ENCODE data around the gene RXRB. TPM values are rescaled to one million over a fixed set of nuclear protein-coding genes. Genes with fewer than 3 reads are reported as not detected.
A peak's percentile ranks its signal among the peaks of the same experiment; 100 is the strongest.

RXRB gene
- total and polyA plus RNA-seq, 2 of the 13 experiments (the other 11 are each of a cell fraction or from before 2014, with no cell fraction given), result 26.7 to 55.7 TPM

DNA sequence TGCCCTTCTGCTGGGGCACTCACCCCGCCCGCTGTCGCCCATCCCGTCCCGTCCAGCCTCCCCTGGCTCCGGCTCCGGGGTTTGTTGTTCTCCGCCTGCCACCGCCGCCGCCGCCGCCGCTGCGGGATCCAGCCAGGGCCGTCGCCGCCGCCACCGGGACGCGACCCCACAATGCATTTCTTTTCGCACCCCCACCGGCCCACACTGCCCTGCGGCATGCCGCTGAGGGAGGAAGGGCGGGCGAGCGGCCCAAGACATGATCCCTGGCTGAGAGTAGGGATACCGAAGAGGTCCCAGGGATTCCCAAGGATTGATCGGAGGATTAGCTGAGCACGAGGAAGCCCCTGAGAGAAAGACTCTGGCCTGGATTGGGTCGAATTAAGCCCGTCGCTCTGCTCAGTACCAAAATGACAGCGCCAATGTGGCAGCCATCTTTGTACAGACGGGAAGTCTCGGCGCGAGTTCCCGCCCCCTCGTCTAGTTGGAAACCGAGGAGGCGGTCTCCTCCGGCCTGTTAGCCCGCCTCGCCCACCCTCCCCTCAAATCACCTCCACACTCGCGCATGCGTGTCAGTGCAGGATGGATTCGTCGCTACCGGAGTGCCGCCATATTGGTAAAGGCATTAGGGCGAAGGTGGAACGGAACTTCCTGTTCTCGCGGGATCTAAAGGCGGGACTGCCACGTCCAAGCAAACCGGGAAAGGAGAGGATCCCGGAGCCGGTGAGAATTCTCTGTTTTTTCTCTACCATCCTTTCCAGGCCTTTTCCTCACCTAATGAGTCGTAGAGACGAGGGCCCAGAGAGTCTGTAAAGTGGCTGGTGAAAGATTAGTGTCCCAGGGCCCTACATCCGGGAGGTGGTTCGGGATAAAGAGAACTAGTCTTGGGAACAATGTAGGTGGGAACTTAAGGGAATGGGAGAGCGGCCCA, at the start of gene RXRB, which contains the start of gene SLC39A7 (continued):
- TF ChIP-seq JUN (CRISPR knock-in tag; IDR thresholded peaks at IDR 0.05), result peak; percentile 20; the same call in 1 of the 2 replicates
- TF ChIP-seq ZC3H4 (CRISPR knock-in tag; IDR thresholded peaks at IDR 0.05; ENCODE audit: borderline replicate concordance), result peak; percentile 4; the same call in 1 of the 2 replicates
- TF ChIP-seq, protein P1, sequence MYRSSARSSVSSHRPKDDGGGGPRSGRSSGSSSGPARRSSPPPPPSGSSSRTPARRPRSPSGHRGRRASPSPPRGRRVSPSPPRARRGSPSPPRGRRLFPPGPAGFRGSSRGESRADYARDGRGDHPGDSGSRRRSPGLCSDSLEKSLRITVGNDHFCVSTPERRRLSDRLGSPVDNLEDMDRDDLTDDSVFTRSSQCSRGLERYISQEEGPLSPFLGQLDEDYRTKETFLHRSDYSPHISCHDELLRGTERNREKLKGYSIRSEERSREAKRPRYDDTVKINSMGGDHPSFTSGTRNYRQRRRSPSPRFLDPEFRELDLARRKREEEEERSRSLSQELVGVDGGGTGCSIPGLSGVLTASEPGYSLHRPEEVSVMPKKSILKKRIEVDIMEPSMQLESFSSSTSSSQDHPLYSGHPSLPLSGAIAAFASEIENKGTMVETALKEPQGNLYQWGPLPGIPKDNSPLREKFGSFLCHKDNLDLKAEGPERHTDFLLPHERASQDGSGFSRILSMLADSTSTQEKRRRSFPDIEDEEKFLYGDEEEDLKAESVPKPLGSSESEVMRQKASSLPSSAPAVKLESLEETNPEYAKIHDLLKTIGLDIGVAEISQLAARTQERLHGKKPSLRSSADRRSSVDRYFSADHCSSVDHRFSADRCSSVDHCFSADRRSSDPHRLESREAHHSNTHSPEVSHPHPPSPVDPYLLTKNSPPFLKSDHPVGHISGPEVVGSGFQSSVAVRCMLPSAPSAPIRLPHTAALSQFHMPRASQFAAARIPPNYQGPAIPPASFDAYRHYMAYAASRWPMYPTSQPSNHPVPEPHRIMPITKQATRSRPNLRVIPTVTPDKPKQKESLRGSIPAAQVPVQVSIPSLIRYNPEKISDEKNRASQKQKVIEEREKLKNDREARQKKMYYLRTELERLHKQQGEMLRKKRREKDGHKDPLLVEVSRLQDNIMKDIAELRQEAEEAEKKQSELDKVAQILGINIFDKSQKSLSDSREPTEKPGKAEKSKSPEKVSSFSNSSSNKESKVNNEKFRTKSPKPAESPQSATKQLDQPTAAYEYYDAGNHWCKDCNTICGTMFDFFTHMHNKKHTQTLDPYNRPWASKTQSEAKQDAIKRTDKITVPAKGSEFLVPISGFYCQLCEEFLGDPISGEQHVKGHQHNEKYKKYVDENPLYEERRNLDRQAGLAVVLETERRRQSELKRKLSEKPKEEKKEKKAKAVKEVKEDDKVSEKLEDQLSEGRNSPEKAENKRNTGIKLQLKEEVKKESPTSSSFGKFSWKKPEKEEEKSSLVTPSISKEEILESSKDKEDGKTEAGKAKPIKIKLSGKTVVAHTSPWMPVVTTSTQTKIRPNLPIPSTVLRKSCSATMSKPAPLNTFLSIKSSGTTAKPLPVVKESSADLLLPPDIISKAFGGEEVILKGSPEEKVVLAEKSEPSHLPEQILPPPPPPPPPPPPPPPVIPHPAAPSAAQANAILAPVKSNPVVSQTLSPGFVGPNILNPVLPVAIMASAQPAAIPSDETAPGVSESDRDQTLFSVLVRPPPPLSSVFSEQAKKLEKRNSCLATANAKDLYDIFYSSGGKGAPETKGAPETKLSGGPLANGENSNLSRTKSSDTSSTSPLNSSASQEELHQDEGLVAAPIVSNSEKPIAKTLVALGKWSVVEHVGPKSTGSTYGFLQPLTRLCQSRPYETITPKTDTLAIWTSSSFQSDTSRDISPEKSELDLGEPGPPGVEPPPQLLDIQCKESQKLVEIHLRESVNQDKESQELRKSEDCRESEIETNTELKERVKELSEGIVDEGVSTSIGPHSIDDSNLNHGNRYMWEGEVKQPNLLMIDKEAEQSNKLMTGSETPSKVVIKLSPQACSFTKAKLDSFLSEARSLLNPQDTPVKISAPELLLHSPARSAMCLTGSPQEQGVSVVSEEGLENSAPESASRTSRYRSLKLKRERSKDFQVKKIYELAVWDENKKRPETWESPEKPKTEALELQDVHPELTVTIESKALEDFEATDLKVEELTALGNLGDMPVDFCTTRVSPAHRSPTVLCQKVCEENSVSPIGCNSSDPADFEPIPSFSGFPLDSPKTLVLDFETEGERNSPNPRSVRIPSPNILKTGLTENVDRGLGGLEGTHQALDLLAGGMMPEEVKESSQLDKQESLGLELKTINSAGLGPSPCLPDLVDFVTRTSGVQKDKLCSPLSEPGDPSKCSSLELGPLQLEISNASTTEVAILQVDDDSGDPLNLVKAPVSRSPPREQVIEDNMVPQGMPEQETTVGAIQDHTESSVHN (CRISPR knock-in tag; IDR thresholded peaks at IDR 0.05), result peak; percentile 54
- TF ChIP-seq GABPB1 (CRISPR knock-in tag; IDR thresholded peaks at IDR 0.05), result peak; percentile 94
- TF ChIP-seq RARA (CRISPR knock-in tag; IDR thresholded peaks at IDR 0.05), result peak; percentile 3; the same call in 1 of the 2 replicates
- peak; percentile 98 for TF ChIP-seq RBFOX2 (IDR thresholded peaks at IDR 0.05; ENCODE audit: low read depth, low read length)
- TF ChIP-seq ZNF431 (CRISPR knock-in tag; IDR thresholded peaks at IDR 0.05; ENCODE audit: borderline replicate concordance, low read depth), result 0 out of 2 replicates have a peak, but pooled peaks have one; percentile 31
- TF ChIP-seq, protein P2, sequence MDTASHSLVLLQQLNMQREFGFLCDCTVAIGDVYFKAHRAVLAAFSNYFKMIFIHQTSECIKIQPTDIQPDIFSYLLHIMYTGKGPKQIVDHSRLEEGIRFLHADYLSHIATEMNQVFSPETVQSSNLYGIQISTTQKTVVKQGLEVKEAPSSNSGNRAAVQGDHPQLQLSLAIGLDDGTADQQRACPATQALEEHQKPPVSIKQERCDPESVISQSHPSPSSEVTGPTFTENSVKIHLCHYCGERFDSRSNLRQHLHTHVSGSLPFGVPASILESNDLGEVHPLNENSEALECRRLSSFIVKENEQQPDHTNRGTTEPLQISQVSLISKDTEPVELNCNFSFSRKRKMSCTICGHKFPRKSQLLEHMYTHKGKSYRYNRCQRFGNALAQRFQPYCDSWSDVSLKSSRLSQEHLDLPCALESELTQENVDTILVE (CRISPR knock-in tag; IDR thresholded peaks at IDR 0.05), result peak; percentile 99
- peak; percentile 80 for TF ChIP-seq SAP130 (CRISPR knock-in tag; IDR thresholded peaks at IDR 0.05; ENCODE audit: low read depth)
- TF ChIP-seq ZNF660 (CRISPR knock-in tag; IDR thresholded peaks at IDR 0.05; ENCODE audit: borderline replicate concordance, low read depth), result no peak
- no peak for TF ChIP-seq BRCA1 (CRISPR knock-in tag; IDR thresholded peaks at IDR 0.05)
- TF ChIP-seq JUND (CRISPR knock-in tag; IDR thresholded peaks at IDR 0.05), result peak; percentile 30
- TF ChIP-seq, protein P3, sequence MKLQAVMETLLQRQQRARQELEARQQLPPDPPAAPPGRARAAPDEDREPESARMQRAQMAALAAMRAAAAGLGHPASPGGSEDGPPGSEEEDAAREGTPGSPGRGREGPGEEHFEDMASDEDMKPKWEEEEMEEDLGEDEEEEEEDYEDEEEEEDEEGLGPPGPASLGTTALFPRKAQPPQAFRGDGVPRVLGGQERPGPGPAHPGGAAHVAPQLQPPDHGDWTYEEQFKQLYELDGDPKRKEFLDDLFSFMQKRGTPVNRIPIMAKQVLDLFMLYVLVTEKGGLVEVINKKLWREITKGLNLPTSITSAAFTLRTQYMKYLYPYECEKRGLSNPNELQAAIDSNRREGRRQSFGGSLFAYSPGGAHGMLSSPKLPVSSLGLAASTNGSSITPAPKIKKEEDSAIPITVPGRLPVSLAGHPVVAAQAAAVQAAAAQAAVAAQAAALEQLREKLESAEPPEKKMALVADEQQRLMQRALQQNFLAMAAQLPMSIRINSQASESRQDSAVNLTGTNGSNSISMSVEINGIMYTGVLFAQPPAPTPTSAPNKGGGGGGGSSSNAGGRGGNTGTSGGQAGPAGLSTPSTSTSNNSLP (IDR thresholded peaks at IDR 0.05; ENCODE audit: low read depth, low read length), result no peak; the same call in 1 of the 2 replicates
- 0 out of 2 replicates have a peak, but pooled peaks have one; percentile 70 for TF ChIP-seq PAX8 (CRISPR knock-in tag; IDR thresholded peaks at IDR 0.05; ENCODE audit: borderline replicate concordance)
- TF ChIP-seq FOSL1 (CRISPR knock-in tag; IDR thresholded peaks at IDR 0.05; ENCODE audit: borderline replicate concordance), result no peak
